ENCODE results near the gene MGAT5. TPM values are rescaled to one million over a fixed set of nuclear protein-coding genes. Genes with fewer than 3 reads are reported as not detected.

MGAT5 gene
- total RNA-seq, 1 experiment from 2014 or later = 23.2 TPM

- no peak for DNase-seq (ENCODE audit: low read depth)
These were observed 247.7 kb downstream of the MGAT5 start for GRCh38 chr2:134501476-134502091.

- DNase-seq (ENCODE audit: low read depth) = no peak
These were observed 248.2 kb downstream of the MGAT5 start for GRCh38 chr2:134502104-134502503.

All from Daoy (cell line).